HG03097 (cell line): Measurements from ENCODE around the gene TLR9.
"Not testable (repeated sequence)": the region's sequence is repeated elsewhere in the genome, so short reads cannot be mapped to it uniquely, and the experiment has no call there.

Source experiments
- ATAC-seq: cut with Tn5 transposase; IDR thresholded peaks from one replicate; pipeline ENCODE4 v1.9.1; 2021; ENCODE audit not compliant: unreplicated experiment, low FRiP score

TLR9 gene, protein sequence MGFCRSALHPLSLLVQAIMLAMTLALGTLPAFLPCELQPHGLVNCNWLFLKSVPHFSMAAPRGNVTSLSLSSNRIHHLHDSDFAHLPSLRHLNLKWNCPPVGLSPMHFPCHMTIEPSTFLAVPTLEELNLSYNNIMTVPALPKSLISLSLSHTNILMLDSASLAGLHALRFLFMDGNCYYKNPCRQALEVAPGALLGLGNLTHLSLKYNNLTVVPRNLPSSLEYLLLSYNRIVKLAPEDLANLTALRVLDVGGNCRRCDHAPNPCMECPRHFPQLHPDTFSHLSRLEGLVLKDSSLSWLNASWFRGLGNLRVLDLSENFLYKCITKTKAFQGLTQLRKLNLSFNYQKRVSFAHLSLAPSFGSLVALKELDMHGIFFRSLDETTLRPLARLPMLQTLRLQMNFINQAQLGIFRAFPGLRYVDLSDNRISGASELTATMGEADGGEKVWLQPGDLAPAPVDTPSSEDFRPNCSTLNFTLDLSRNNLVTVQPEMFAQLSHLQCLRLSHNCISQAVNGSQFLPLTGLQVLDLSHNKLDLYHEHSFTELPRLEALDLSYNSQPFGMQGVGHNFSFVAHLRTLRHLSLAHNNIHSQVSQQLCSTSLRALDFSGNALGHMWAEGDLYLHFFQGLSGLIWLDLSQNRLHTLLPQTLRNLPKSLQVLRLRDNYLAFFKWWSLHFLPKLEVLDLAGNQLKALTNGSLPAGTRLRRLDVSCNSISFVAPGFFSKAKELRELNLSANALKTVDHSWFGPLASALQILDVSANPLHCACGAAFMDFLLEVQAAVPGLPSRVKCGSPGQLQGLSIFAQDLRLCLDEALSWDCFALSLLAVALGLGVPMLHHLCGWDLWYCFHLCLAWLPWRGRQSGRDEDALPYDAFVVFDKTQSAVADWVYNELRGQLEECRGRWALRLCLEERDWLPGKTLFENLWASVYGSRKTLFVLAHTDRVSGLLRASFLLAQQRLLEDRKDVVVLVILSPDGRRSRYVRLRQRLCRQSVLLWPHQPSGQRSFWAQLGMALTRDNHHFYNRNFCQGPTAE

DNA sequence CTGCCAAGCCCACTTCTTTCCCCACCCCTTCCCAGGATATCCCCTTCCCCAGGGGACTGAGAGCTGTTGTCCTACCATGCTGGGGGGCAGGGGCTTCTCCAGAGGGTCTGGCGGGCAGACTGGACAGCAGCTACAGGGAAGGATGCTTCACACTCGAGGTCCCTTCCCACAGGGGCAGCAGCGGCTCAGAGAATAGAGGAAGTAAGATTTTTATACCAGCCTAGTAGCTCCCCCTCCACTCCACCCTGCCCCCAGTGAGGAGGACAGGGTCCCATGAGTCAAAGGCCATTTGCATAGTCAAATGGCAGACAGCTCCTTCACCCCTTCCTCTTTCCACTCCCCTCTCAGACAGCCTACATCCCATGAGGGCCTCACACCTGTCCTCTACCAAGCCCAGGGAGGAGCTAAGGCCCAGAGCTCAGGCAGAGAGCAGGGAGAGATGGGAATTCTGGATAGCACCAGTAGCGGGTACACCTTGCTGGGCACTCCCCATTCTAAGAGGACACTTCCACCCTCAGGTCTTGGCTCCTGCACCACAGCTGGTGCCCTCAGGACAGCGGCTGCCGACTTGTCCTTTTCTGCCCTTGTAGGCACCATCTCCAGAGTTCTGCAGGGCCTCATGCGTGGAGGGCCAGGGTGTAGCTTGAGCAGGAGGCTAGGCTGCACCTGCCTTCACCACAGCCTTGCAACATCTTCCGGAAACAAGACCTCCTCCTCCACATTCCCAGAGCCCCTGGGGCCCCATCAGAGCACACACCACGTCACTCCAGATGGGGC, at the start of gene TLR9:
TLR9 (minus strand) TSS at position 194 of the 777 bp plus-strand sequence; CDS start at position 78, 116 bp downstream.
- peak; percentile 68 for ATAC-seq

DNA sequence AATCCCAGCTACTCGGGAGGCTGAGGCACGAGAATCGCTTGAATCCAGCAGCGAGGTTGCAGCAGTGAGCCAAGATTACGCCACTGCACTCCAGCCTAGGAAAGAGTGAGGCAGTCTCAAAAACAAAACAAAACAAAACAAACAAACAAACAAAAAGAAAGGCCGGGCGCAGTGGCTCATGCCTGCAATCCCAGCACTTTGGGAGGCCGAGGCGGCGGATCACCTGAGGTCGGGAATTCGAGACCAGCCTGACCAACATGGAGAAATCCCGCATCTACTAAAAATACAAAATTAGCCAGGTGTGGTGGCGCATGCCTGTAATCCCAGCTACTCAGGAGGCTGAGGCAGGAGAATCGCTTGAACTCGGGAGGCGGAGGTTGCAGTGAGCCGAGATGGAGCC, 49.3 kb upstream of the TLR9 start:
- ATAC-seq: not testable (repeated sequence)

DNA sequence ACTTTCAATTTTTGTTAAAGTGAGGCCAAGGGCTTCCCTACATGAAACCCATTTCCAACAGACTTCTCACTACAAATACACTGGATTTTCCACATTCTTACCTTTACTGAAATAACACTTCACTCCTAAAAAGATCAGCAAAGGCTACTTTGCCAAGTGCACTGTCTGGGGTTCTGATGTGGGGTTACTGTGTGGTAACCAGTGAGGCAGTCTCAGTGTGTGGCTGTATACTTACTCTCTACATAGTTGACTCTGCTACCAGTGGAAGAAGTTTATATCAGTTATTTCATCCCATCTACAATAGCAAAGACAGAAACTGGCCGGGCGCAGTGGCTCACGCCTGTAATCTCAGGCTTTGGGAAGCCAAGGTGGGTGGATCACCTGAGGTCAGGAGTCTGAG, 47.4 kb upstream of the TLR9 start:
- ATAC-seq: no peak

DNA sequence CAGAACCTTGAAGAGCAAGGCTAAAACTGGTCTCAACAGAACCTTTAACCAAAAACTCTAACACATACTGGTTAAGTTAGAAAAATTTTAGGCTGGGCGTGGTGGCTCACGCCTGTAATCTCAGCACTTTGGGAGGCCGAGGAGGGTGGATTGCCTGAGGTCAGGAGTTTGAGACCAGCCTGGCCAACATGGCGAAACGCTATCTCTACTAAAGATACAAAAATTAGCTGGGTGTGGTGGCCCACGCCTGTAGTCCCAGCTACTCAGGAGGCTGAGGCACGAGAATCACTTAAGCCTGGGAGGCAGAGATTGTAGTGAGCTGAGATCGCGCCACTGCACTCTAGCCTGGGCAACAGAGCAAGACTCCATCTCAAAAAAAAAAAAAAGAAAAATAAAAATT, 46.7 kb upstream of the TLR9 start:
- not testable (repeated sequence) for ATAC-seq

DNA sequence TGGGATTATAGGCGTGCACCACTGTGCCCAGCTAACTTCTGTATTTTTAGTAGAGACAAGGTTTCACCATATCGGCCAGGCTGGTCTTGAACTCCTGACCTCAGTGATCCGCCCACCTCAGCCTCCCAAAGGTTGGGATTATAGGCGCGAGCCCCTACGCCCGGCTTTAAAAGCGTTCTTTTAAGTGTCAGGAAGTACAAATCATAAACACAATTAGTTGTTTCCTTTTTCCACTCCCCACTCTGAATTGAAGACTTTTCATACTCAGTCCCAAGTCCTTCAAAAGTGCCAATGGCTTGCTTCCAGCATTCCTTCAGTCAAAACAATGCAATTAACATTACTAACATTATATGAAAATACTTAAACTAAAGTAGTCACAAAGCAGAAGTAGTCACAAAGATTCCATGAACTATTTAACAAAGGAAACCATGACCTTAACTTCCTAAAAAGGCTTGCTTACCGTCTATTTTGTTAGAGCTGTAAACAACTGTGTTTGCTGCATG, 44.9 kb upstream of the TLR9 start:
- ATAC-seq: no peak

DNA sequence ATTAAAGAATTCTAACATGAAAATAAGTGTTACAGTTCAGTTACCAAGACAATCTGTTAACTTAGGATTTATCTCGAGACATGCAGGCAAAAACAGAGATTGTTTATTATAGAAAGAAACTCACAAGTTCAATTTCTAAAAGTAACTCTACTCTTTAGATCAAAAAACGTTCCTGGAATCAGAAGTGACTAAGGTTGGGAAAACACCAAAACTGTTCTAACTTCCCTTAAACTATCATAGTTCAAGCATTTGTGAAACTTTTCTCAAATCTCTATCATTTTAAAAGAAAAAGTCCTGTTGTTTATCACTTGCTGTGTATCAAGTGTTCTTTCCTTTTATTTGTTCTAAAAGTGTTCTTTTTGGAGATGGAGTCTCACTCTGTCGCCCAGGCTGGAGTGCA, 44.3 kb upstream of the TLR9 start:
- no peak for ATAC-seq

DNA sequence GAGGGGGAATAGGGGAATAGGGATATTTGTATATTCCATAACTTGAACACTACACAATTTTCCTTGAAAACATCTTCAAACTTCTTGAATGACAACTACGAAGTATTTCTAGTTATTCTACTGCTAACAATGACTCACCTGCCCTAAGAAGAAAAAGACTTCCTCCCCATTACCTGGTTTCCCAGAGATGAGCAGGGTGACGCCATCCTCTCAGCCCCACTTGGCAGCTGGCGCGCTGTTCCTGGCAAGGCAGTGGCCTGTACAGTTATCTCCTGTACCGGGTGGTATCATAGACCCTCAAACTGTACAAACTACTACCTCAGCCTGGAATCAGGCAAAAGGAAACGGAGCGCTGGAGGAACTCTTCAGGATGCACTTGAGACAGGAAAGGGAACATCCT, 42.6 kb upstream of the TLR9 start:
- ATAC-seq: no peak

DNA sequence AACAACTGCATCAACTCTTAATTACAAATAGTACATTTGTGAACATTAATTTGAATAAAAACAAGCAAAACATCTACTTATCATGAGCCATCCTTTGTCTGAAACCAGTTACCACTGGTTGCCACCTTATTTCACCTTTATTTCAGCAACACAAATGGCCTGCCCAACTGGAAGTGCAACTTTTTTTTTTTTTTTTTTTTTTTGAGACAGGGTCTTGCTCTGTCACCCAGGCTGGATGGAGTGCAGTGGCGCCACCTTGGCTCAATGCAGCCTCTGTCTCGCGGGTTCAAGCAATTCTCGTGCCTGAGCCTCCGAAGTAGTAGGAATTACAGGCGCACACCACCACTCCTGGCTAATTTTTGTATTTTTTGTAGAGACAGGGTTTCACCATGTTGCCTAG, 39.9 kb upstream of the TLR9 start:
- ATAC-seq: no peak

DNA sequence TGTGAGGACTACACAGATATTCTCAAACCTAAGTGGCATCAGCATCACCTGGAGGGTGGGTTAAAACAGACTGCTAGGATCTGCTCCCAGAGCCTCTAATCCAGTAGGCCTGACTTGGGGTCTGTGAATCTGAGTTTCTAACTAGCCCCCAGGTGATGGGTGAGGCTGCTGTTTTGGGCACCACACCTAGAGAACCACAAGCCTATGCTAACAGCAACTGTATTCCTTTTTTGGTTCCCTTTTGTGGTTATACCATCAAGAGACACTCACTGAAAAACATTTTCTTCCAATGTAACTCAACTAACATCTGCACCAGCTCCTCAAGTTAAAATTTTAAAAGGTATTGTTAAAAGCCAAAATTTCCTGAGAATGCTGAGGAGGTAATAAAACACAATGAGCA, 37.0 kb upstream of the TLR9 start:
- ATAC-seq: no peak

DNA sequence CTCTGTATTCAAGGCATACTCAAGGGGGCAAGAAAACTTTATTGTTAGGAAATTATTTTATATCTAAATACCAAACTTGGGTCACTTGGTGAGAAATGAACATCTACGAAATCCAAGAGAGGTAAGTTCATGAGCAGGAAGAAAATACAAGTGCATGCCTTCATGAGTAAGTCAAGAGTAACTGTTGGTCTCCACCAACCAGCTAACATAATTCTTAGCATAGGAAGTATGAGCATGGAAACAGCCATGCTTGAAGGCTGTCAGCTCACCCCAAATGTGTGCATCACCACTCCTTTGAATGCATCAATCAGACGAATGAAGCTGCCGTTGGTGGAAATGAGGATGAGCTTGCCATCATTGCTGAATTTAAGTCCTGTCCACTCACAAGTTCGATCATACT, 34.0 kb upstream of the TLR9 start:
- ATAC-seq: no peak

DNA sequence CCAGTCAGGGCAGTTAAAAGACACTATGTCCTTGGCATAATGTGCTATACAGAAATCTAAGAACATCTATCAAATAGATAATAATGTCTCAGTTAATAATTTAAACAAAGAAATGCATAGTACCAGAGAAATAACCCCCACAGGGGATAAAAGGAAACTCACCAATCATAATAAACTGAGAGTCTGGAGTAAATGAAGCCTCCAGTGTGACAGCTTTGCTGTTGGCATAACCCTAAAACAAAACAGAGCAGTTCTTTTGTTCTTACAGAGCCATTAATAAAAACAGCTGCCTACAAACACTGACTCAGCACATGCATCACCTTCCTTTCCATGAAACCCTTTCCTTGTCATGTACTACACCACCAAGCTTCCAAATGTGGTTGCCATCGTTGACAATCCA, 33.6 kb upstream of the TLR9 start:
- no peak for ATAC-seq

DNA sequence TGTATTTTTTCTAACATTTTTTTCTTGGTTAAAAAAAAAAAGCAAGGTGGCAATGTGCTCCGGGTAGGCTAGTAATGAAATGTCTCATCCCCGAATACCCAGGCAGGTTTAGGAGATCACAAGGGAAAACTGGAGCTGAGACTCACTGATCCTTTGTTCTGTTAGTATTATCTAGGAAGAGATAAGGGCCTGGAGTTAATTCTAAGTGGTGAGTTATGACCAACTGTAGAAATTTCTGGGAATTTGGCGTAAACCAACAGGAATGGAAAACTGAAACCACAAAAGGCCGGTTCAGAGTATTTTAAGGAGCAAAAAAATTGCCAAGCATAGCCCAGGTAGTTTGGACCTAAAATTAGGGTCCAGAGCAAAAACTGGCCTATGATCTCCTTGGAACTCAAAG, 32.5 kb upstream of the TLR9 start:
- no peak for ATAC-seq

DNA sequence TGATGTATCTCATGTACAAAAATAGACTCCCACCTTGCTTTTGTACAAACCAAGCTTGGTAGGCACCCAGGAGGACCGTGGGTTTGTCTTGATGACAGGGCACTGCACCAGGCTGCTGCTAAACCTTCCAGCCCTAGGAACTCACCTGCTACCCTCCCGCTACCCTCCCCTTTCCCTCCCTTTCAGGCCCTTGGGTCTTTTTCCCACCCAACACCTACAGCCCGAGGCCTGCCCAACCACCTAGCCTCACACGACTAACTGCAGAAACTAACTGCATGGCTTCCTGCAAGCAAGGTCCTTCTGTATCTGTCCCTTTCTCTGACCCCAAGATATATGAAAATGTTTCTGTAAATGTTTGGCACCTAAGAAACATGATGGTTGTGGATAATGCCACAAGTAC, 31.2 kb upstream of the TLR9 start:
- ATAC-seq: no peak

DNA sequence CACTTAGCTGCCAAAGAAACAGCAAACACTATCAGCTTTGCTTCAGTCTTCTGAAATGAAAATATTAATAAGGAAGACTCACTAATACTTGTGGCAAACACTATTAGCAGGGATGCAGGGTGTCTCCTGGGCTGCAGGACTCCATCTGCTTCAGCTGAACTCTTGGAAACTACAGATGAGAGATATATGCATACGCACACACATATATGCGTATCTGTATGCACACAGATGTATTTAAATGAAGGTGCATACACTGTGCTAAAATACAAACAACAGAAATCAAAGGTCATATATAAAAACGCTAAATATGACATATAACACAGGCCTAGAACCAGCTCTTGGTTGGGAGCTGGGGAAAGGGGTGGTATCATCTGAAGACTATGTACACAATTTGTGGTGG, 30.7 kb upstream of the TLR9 start:
- ATAC-seq: no peak

DNA sequence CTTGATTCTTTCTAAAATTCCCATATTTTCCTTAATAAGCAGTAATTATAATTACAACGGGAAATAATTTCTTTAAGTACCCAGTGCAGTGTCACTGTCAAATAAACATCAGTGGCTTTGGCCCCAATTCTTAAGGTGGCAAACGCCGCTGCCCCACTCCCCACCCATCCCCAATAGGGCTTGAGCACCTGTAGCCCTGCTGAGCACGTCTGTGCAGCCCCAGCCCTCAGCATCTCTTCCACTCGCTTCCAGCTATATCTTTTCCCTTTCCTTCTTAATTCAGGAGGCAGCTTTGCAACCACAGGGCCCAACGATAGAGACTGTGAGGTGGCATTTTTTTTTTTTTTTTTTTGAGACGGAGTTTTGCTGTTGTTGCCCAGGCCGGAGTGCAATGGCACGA, 29.2 kb upstream of the TLR9 start:
- no peak for ATAC-seq

DNA sequence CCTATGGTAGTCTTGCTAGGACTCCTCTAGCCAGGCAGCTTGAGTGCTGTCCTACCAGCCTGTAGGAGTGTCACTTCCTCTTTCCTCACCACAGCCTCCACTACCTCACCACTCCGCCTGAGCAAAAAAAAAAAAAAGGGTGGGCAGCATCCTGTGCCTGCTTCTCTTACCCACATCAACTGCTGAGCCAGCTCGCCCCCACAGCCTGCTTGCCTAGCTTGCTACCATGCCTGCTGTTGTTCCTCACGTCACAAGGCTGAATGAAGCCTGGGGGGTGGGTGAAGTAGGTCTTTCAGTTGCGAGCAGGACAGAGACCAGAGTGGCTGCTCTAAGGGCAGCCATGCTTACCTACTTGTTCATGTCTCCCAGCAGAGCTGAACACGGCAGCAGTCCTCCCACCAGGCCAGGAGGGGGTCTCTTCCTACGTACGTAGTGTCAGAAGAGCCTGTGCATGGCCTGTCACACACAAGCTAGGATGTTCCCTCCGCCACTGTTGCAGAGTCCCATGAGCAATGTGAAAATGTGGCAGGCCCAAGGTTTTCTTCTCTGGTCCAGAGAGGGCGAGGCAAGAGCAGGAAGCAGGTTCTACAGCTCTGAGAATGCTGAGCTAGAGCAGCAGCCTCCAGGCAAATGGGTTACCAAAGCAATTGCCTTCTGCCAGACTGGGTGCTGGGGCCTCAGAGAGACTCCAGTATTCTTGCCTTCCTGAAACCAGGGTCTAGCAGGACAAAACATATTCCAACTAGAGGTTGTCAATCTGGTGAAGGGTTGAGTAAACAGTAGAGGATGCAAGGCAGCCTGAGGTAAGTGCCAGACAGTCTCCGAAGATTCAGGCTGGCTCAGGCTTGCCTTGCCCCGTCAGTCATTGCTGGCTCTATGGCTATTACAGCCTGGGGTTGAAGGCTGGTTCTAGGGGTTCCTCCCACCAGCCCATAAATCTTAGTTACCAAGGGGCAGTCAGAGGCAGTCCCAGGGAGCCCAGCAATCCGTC, 28.2 kb upstream of the TLR9 start:
- peak; percentile 77 for ATAC-seq

DNA sequence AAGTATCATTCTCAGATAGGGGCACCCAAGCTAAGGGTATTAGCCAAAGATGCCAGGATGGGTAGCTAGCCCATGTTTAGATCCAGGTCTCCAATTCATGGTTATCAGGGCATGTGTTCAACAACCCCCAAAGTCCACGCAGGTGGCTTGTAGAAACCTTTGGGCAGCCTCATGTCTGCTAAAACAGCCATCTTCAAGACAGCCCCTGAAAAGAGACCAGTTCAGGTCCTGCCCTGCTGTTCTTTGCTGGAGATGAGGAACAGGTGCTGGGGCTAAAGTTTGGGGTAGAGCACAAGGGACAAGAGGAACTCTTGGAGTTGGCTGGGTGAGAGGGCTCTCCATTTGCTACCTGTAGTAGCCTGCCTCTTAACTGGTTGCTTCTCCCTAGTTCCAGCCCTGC, 24.7 kb upstream of the TLR9 start:
- ATAC-seq: no peak

DNA sequence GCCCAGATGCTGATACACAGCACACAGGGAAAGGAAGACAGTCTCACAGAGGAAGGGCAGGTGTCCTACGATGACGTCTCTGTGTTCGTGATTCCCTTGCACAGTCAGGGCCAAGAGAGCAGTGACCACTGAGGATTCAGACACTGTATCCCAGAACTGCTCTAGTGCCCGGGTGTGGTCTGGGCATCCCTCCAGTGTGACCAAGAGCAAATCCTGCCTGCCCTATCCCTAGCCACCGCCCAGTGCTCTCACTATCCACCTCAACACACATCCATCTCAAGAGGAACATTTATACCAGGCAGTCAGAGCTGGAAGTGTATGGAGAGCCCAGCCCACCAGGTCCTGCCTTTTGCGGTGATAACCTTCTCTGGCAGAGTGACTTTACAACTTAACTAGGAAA, 24.2 kb upstream of the TLR9 start:
- ATAC-seq: no peak

DNA sequence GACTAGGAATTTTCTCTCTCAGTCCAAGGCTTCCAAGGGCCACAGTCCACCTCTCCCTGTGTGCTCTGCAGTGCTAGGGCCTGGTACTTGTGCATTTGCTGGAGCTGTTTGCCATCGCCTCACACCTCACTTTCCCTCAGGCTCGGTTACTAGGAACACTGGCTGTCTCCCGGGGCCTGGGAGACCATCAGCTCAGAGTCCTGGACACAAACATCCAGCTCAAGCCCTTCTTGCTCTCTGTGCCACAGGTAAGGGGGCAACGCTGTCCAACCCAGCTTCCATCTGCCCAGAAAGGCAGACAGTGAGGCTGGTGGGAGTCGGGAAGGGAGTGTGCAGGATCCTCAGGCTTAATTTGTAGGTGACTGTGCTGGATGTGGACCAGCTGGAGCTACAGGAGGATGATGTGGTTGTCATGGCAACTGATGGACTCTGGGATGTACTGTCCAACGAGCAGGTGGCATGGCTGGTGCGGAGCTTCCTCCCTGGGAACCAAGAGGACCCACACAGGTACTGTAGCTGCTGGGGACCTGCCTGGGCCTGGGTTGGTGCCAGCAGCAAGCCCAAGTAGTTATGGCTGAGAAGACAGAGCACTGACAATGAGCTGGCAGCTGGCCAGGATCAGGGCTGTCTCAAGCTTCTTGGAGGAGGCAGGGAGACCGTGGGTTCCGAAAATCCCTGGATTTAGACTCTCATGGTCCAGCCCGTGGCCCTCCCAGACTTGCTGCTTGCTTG, 23.5 kb upstream of the TLR9 start:
- ATAC-seq: no peak
